H9 (cell line): Measurements from ENCODE around the gene TUBB2B. TPM values are rescaled to one million over a fixed set of nuclear protein-coding genes. Genes with fewer than 3 reads are reported as not detected.

ENCODE experiments used
- DNase-seq: peaks from one replicate; pipeline ENCODE4 v3.0.0-alpha.2; 2017
- H2AFZ ChIP-seq: one replicate; pipeline ENCODE4 v1.6.1; 2013; ENCODE audit warnings: mild to moderate bottlenecking, low read length, control low read depth, moderate library complexity
- H2AK5ac ChIP-seq: 2 replicates; pipeline ENCODE4 v1.6.1; 2013; ENCODE audit warnings: low read length, control low read depth, mixed read lengths; ENCODE audit not compliant: insufficient read length
- H2BK120ac ChIP-seq: one replicate; pipeline ENCODE4 v1.6.1; 2013; ENCODE audit warnings: low read depth, mild to moderate bottlenecking, low read length, control low read depth, inconsistent platforms; ENCODE audit not compliant: poor library complexity, severe bottlenecking
- H2BK12ac ChIP-seq: 2 replicates; pipeline ENCODE4 v1.6.1; 2013; ENCODE audit warnings: low read length, control low read depth, mixed read lengths, low read depth; ENCODE audit not compliant: insufficient read length
- H2BK15ac ChIP-seq: 2 replicates; pipeline ENCODE4 v1.6.1; 2013; ENCODE audit warnings: low read depth, low read length, control low read depth
- H2BK20ac ChIP-seq: one replicate; pipeline ENCODE4 v1.6.1; 2013; ENCODE audit warnings: low read depth, mild to moderate bottlenecking, low read length, control low read depth, inconsistent platforms; ENCODE audit not compliant: poor library complexity, severe bottlenecking
- H2BK5ac ChIP-seq: 2 replicates; pipeline ENCODE4 v1.6.1; 2013; ENCODE audit warnings: low read length, control low read depth, mixed read lengths; ENCODE audit not compliant: insufficient read length
- H3K14ac ChIP-seq: 2 replicates; pipeline ENCODE4 v1.6.1; 2013; ENCODE audit warnings: low read length, control low read depth; ENCODE audit not compliant: insufficient read depth
- H3K18ac ChIP-seq: 2 replicates; pipeline ENCODE4 v1.6.1; 2013; ENCODE audit warnings: low read depth, mild to moderate bottlenecking, mixed read lengths, low read length, control low read depth; ENCODE audit not compliant: insufficient read length
- H3K23ac ChIP-seq: 2 replicates; pipeline ENCODE4 v1.6.1; 2013; ENCODE audit warnings: low read length, control low read depth, mixed read lengths, low read depth; ENCODE audit not compliant: insufficient read length
- H3K23me2 ChIP-seq: 2 replicates; pipeline ENCODE4 v1.6.1; 2013; ENCODE audit warnings: low read depth, mild to moderate bottlenecking, mixed read lengths, low read length, control low read depth; ENCODE audit not compliant: insufficient read length, poor library complexity, severe bottlenecking
- H3K27ac ChIP-seq: 2 replicates; pipeline ENCODE4 v1.5.1; 2013; ENCODE audit warnings: low read length, control low read depth, mixed read lengths, low read depth; ENCODE audit not compliant: insufficient read length
- H3K27me3 ChIP-seq: 2 replicates; pipeline ENCODE4 v1.6.1; 2013; ENCODE audit warnings: low read length, control low read depth, inconsistent platforms; ENCODE audit not compliant: insufficient read depth
- H3K4ac ChIP-seq: 2 replicates; pipeline ENCODE4 v1.6.1; 2013; ENCODE audit warnings: low read depth, mild to moderate bottlenecking, control low read depth, inconsistent platforms, low read length, moderate library complexity
- H3K4me1 ChIP-seq: 2 replicates; pipeline ENCODE4 v1.6.1; 2013; ENCODE audit warnings: low read length, control low read depth, inconsistent platforms; ENCODE audit not compliant: insufficient read depth
- H3K4me2 ChIP-seq: 2 replicates; pipeline ENCODE4 v1.6.1; 2013; ENCODE audit warnings: low read length, control low read depth, mixed read lengths; ENCODE audit not compliant: insufficient read length, insufficient read depth
- H3K56ac ChIP-seq: 2 replicates; pipeline ENCODE4 v1.6.1; 2013; ENCODE audit warnings: low read depth, mild to moderate bottlenecking, mixed read lengths, low read length, control low read depth; ENCODE audit not compliant: insufficient read length
- H3K79me1 ChIP-seq: 2 replicates; pipeline ENCODE4 v1.6.1; 2013; ENCODE audit warnings: low read depth, mild to moderate bottlenecking, moderate library complexity, low read length, control low read depth, inconsistent platforms; ENCODE audit not compliant: insufficient read depth, poor library complexity, severe bottlenecking
- H3K79me2 ChIP-seq: 2 replicates; pipeline ENCODE4 v1.6.1; 2013; ENCODE audit warnings: low read length, control low read depth, inconsistent platforms; ENCODE audit not compliant: insufficient read depth
- H3K9ac ChIP-seq: 2 replicates; pipeline ENCODE4 v1.6.1; 2013; ENCODE audit warnings: low read length, control low read depth, mixed read lengths; ENCODE audit not compliant: insufficient read length; ENCODE audit errors: extremely low read depth
- H3K9me3 ChIP-seq: one replicate; pipeline ENCODE4 v1.6.1; 2013; ENCODE audit warnings: low read depth, low read length, inconsistent platforms; ENCODE audit not compliant: control insufficient read depth
- H3T11ph ChIP-seq: one replicate; pipeline ENCODE4 v1.6.1; 2013; ENCODE audit warnings: mild to moderate bottlenecking, low read length, control low read depth, inconsistent platforms
- H4K20me1 ChIP-seq: one replicate; pipeline ENCODE4 v1.6.1; 2013; ENCODE audit not compliant: control insufficient read depth, insufficient read length, insufficient read depth
- H4K5ac ChIP-seq: 2 replicates; pipeline ENCODE4 v1.6.1; 2013; ENCODE audit warnings: low read depth, mild to moderate bottlenecking, mixed read lengths, low read length, control low read depth; ENCODE audit not compliant: insufficient read length
- H4K8ac ChIP-seq: replicated peaks from 2 replicates; pipeline ENCODE4 v1.6.1; 2013; ENCODE audit warnings: low read length, control low read depth, mixed read lengths, low read depth; ENCODE audit not compliant: insufficient read length
- H4K91ac ChIP-seq: 2 replicates; pipeline ENCODE4 v1.6.1; 2013; ENCODE audit warnings: low read depth, mild to moderate bottlenecking, moderate library complexity, mixed read lengths, low read length, control low read depth; ENCODE audit not compliant: insufficient read length
- H3K27ac Mint-ChIP-seq, 3 experiments: 2 replicates in 2 of 3; 3 replicates in 1 of 3; pipeline ENCODE4 v1.8.0; 2020 to 2021; ENCODE audit warnings: mixed read lengths in 3 of 3, mild to moderate bottlenecking in 1 of 3, moderate library complexity in 1 of 3
- H3K27me3 Mint-ChIP-seq: 2 replicates; pipeline ENCODE4 v1.8.0; 2021; ENCODE audit warnings: low read depth, mild to moderate bottlenecking, moderate library complexity, mixed read lengths
- H3K36me3 Mint-ChIP-seq, 3 experiments: 2 replicates in 2 of 3; 3 replicates in 1 of 3; pipeline ENCODE4 v1.8.0; 2020 to 2021; ENCODE audit warnings: low read depth in 3 of 3, mixed read lengths in 3 of 3; ENCODE audit not compliant: insufficient read depth in 1 of 3
- H3K4me1 Mint-ChIP-seq, 2 experiments: 2 replicates each; pipeline ENCODE4 v1.8.0; 2020; ENCODE audit warnings: mixed read lengths in 2 of 2
- H3K4me3 Mint-ChIP-seq, 2 experiments: 2 replicates in 1 of 2; 3 replicates in 1 of 2; pipeline ENCODE4 v1.8.0; 2020 to 2021; ENCODE audit warnings: mild to moderate bottlenecking in 2 of 2, mixed read lengths in 2 of 2, moderate library complexity in 1 of 2
- H3K9me3 Mint-ChIP-seq, 2 experiments: 2 replicates in 1 of 2; 3 replicates in 1 of 2; pipeline ENCODE4 v1.8.0; 2020; ENCODE audit warnings: mild to moderate bottlenecking in 2 of 2, mixed read lengths in 2 of 2, moderate library complexity in 1 of 2
- WGBS: extraction: QIAGEN DNeasy Blood & Tissue Kit; methylation state at CpG from one replicate; pipeline ENCODE4 v1.1.7; 2013; ENCODE audit warnings: missing lambda C conversion rate, low lambda C conversion rate, mixed read lengths; ENCODE audit not compliant: insufficient read length; ENCODE audit errors: extremely low coverage; 5-methylcytosine and 5-hydroxymethylcytosine counted together
- total RNA-seq: library from RNA; stranded (reverse); gene quantifications from 2 replicates; pipeline ENCODE4 v1.2.1, GENCODE V29; 2021
- TF ChIP-seq, protein P1 (sequence below): fragments of 200-600 bp; sonication (generic); conservative IDR thresholded peaks from 3 replicates; pipeline ENCODE4 v1.8.0; 2021; ENCODE audit warnings: antibody characterized with exemption, mild to moderate bottlenecking

The TUBB2B gene
- total RNA-seq, 1 experiment from 2014 or later: 320 TPM

- Mint-ChIP-seq H3K36me3 (no peaks in the 10 kb centered on the region; a peak in 1 of 7 replicates), H3K9me3 (no peaks in the 10 kb centered on the region; a peak in 1 of 5 replicates), H3K4me1 (peaks cover 25 to 26% of the 10 kb centered on the region in 2 experiments), H3K27ac (no peak overlapping the region), H3K27me3 (peaks cover 2% of the 10 kb centered on the region; the same call in 1 of the 2 replicates), H3K4me3 (no peak overlapping the region)
- H3K79me2 ChIP-seq: no peaks in the 10 kb centered on the region
- no peak overlapping the region for H2AK5ac ChIP-seq
- no peak overlapping the region for H2BK15ac ChIP-seq
- no peak overlapping the region for H3K56ac ChIP-seq
- H3K23me2 ChIP-seq: no peaks in the 10 kb centered on the region
- H4K8ac ChIP-seq: no peak overlapping the region
- H4K20me1 ChIP-seq: no peaks in the 10 kb centered on the region
- no peak overlapping the region for H4K5ac ChIP-seq
- no peak overlapping the region for H4K91ac ChIP-seq
- H3K9me3 ChIP-seq: no peaks in the 10 kb centered on the region
- no peak overlapping the region for H3K4ac ChIP-seq
- H3T11ph ChIP-seq: no peak overlapping the region
- no peak overlapping the region for H2BK120ac ChIP-seq
- no peak for DNase-seq
- 0 out of 2 replicates have a peak, but pooled peaks cover 2% of the 10 kb centered on the region for H3K27me3 ChIP-seq
- no peak overlapping the region for H3K14ac ChIP-seq
- H2BK12ac ChIP-seq: no peak overlapping the region
- no peak overlapping the region for H3K18ac ChIP-seq
- WGBS: no CpG with 5 or more reads among the region's 9 CpGs
- H3K9ac ChIP-seq: no peak overlapping the region
- no peak overlapping the region for H3K4me2 ChIP-seq
- no peak overlapping the region for H2BK20ac ChIP-seq
- no peak overlapping the region for H2AFZ ChIP-seq
- no peaks in the 10 kb centered on the region for H3K79me1 ChIP-seq
- TF ChIP-seq, protein P1, sequence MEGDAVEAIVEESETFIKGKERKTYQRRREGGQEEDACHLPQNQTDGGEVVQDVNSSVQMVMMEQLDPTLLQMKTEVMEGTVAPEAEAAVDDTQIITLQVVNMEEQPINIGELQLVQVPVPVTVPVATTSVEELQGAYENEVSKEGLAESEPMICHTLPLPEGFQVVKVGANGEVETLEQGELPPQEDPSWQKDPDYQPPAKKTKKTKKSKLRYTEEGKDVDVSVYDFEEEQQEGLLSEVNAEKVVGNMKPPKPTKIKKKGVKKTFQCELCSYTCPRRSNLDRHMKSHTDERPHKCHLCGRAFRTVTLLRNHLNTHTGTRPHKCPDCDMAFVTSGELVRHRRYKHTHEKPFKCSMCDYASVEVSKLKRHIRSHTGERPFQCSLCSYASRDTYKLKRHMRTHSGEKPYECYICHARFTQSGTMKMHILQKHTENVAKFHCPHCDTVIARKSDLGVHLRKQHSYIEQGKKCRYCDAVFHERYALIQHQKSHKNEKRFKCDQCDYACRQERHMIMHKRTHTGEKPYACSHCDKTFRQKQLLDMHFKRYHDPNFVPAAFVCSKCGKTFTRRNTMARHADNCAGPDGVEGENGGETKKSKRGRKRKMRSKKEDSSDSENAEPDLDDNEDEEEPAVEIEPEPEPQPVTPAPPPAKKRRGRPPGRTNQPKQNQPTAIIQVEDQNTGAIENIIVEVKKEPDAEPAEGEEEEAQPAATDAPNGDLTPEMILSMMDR: no peak
- H2BK5ac ChIP-seq: no peak overlapping the region
- no peak overlapping the region for H3K27ac ChIP-seq
- H3K23ac ChIP-seq: no peak overlapping the region
- H3K4me1 ChIP-seq: peaks cover 5% of the 10 kb centered on the region; the same call in 1 of the 2 replicates
These were observed 17.3 kb downstream of the TUBB2B start for GRCh38 chr6:3210024-3210610.
